Mesodermal cell (in vitro differentiated cells): ENCODE results near the gene NYAP1. TPM values are rescaled to one million over a fixed set of nuclear protein-coding genes. Genes with fewer than 3 reads are reported as not detected.
"Not testable (repeated sequence)": the region's sequence is repeated elsewhere in the genome, so short reads cannot be mapped to it uniquely, and the experiment has no call there.

Experiments used
- H3K27ac ChIP-seq: 2 replicates; pipeline ENCODE4 v1.7.0; 2013; ENCODE audit warnings: mild to moderate bottlenecking, low read depth, low read length, moderate library complexity; ENCODE audit not compliant: severe bottlenecking
- H3K36me3 ChIP-seq: 2 replicates; pipeline ENCODE4 v1.7.1; 2013; ENCODE audit warnings: mild to moderate bottlenecking, low read length, moderate library complexity; ENCODE audit not compliant: control insufficient read depth, insufficient read depth
- H3K4me1 ChIP-seq: one replicate; pipeline ENCODE4 v1.7.1; 2013; ENCODE audit warnings: mild to moderate bottlenecking, low read length; ENCODE audit not compliant: insufficient read depth, control insufficient read depth, poor library complexity, severe bottlenecking
- H3K4me3 ChIP-seq: 2 replicates; pipeline ENCODE4 v1.7.0; 2013; ENCODE audit warnings: low read length, control low read depth, mild to moderate bottlenecking; ENCODE audit not compliant: insufficient read depth, poor library complexity, severe bottlenecking; ENCODE audit errors: extremely low read depth
- H3K9me3 ChIP-seq: 2 replicates; pipeline ENCODE4 v1.7.1; 2013; ENCODE audit warnings: mild to moderate bottlenecking, low read length, moderate library complexity; ENCODE audit not compliant: control insufficient read depth
- WGBS, 2 experiments: methylation state at CpG; one replicate each; pipeline ENCODE4 v1.1.5; 2013; ENCODE audit warnings: missing lambda C conversion rate in 2 of 2; ENCODE audit not compliant: insufficient coverage in 2 of 2; 5-methylcytosine and 5-hydroxymethylcytosine counted together
- polyA plus RNA-seq, 2 experiments: library from polyadenylated mRNA; stranded (reverse); fragments of 50-300 nt; gene quantifications; one replicate each; pipeline ENCODE4 v1.2.3, GENCODE V29; 2013

Gene NYAP1
- polyA plus RNA-seq (2013, experiment 1 of 2), result 6.7 TPM
- polyA plus RNA-seq (2013, experiment 2 of 2), result 5.7 TPM

GRCh38 chr7:100483722-100484672 lies at the start of gene NYAP1:
TSS of gene NYAP1 (plus strand) at chr7:100483927. CDS start at chr7:100485312, 1,385 bp downstream.
- Histone ChIP-seq H3K4me1 (peaks cover 19% of the 10 kb centered on the region), H3K27ac (no peak within 1 kb of the TSS), H3K36me3 (peaks cover 9% of the 10 kb centered on the region), H3K4me3 (peak within 1 kb of the TSS; percentile 57), H3K9me3 (no peaks in the 10 kb centered on the region)
- WGBS, 2 experiments, result 23 to 52% methylated on average over 12 to 16 of the region's 45 CpGs

GRCh38 chr7:100434297-100435144 lies 49.2 kb upstream of the NYAP1 start:
- H3K4me1 ChIP-seq, result peaks cover 15% of the 10 kb centered on the region
- no peaks in the 10 kb centered on the region for H3K9me3 ChIP-seq
- peaks cover 52% of the 10 kb centered on the region for H3K36me3 ChIP-seq
- H3K27ac ChIP-seq, result no peak overlapping the region
- H3K4me3 ChIP-seq, result peak overlapping the region; percentile 69
- WGBS, 2 experiments, result 90% methylated on average over 20 to 22 of the region's 22 CpGs

DNA sequence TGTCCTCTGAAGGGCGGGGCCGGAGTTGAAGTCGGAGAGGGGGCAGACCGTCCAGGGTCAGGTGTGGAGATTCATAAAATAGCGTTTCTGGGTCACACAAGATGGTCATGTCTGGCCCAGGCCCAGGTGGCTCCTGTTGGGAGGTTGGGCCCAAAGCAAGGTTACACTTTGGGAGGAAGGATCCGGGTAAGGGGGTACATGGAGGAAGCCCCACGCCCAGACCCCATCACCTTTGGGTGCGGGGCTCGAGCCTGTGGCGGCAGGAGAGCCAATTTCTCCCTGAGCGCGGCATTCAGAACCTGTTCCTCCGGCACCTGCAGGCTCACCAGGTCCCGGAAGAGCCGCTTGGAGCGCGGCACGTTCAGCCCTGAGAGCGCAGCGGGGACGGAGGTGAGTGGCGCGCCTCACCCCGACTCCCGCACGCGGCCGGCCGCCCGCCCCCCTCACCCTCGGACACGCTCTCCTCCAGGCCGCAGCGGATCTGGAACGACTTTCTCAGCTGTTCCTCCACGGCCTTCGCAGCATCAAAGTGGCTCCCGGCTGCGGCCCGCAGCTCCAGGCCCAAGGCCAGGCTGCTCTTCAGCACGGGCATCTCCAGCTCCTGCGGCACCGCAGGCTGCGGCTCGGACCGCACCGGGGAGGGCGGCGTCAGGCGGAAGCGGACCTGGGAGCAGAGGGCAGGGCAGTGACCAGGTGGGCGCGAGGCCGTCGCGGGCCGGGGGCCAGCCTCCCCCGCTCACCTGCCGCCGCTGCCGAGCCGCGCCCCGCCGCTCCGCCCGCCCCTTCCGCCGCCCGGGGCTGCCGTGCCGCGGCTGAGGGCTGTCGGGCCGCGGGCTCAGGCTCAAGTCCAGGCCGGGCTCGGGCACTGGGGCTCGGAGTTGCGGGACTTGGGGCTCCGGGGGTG lies 48.1 kb upstream of the NYAP1 start:
- Histone ChIP-seq H3K9me3 (no peaks in the 10 kb centered on the region), H3K27ac (peak overlapping the region; percentile 83), H3K36me3 (peaks cover 50% of the 10 kb centered on the region), H3K4me1 (peaks cover 14% of the 10 kb centered on the region), H3K4me3 (peak overlapping the region; percentile 69)
- WGBS, 2 experiments, result 3% methylated on average over 67 to 72 of the region's 81 CpGs

- WGBS, 2 experiments, result 92 to 98% methylated on average over 15 to 20 of the region's 28 CpGs
- H3K4me3 ChIP-seq, result no peak overlapping the region
- H3K9me3 ChIP-seq, result no peaks in the 10 kb centered on the region
- no peaks in the 10 kb centered on the region for H3K4me1 ChIP-seq
- H3K27ac ChIP-seq, result peak overlapping the region; percentile 10
- H3K36me3 ChIP-seq, result peaks cover 32% of the 10 kb centered on the region
These were observed 46.3 kb upstream of the NYAP1 start for GRCh38 chr7:100437150-100438100.

DNA sequence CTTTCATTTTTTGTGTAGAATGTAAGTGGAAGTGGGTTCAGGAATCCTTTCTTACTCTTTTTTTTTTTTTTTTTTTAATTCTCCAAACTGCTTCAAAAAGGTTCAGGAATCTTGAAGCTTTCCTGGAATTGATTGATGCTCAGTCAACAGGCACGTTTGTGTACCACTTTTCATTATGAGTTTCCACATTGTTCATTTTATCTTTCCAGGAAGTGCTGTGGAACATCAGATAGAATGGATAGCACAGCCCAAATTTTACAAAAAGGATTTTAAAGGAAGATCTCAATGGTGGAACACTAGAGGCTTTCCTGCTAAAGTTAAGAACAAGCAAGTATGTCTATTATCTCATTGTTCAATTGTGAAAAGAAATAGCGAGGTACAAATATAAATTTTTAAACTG lies 45.6 kb upstream of the NYAP1 start:
- WGBS, 2 experiments, result no CpG with 5 or more reads among the region's 2 CpGs
- peak overlapping the region; percentile 10 for H3K27ac ChIP-seq

GRCh38 chr7:100438731-100439130 lies 45.0 kb upstream of the NYAP1 start:
- H3K4me3 ChIP-seq, result not testable (repeated sequence)
- 91 to 99% methylated on average over 6 of the region's 8 CpGs for WGBS, 2 experiments

More for the DNA sequence above, 45.6 kb upstream of the NYAP1 start:
- H3K9me3 ChIP-seq, result no peaks in the 10 kb centered on the region
- no peak overlapping the region for H3K4me3 ChIP-seq
- peaks cover 25% of the 10 kb centered on the region for H3K36me3 ChIP-seq
- no peaks in the 10 kb centered on the region for H3K4me1 ChIP-seq

GRCh38 chr7:100439244-100439643 lies 44.5 kb upstream of the NYAP1 start:
- not testable (repeated sequence) for H3K4me3 ChIP-seq, H3K4me1 ChIP-seq, H3K9me3 ChIP-seq
- Histone ChIP-seq H3K36me3 (peaks cover 14% of the 10 kb centered on the region), H3K27ac (peak overlapping the region; percentile 60)
- WGBS, 2 experiments, result 91 to 93% methylated on average over 7 of the region's 7 CpGs

More at GRCh38 chr7:100438731-100439130, 45.0 kb upstream of the NYAP1 start:
- not testable (repeated sequence) for H3K9me3 ChIP-seq, H3K27ac ChIP-seq, H3K4me1 ChIP-seq
- H3K36me3 ChIP-seq, result peaks cover 19% of the 10 kb centered on the region

GRCh38 chr7:100441641-100442535 lies 41.8 kb upstream of the NYAP1 start:
- Histone ChIP-seq H3K9me3 (no peaks in the 10 kb centered on the region), H3K4me1 (peaks cover 4% of the 10 kb centered on the region), H3K4me3 (no peak overlapping the region), H3K27ac (no peak overlapping the region), H3K36me3 (no peaks in the 10 kb centered on the region)
- 90 to 92% methylated on average over 6 to 8 of the region's 11 CpGs for WGBS, 2 experiments
